ENCODE data around the gene PITX1. TPM values are rescaled to one million over a fixed set of nuclear protein-coding genes. Genes with fewer than 3 reads are reported as not detected.

PITX1 gene
- total and polyA plus RNA-seq, 2 of the 13 experiments (the other 11 are each of a cell fraction or from before 2014, with no cell fraction given), result 11.7 to 20.2 TPM

- peak; percentile 14; the same call in 1 of the 2 replicates for TF ChIP-seq MYC (CRISPR knock-in tag; IDR thresholded peaks at IDR 0.05; ENCODE audit: borderline replicate concordance)
- TF ChIP-seq ZMYM2 (CRISPR knock-in tag; IDR thresholded peaks at IDR 0.05), result 0 out of 2 replicates have a peak, but pooled peaks have one; percentile 12
- TF ChIP-seq ZNF609 (CRISPR knock-in tag; IDR thresholded peaks at IDR 0.05; ENCODE audit: borderline replicate concordance), result peak; percentile 51; the same call in 1 of the 2 replicates
- TF ChIP-seq ZNF512B (CRISPR knock-in tag; IDR thresholded peaks at IDR 0.05; ENCODE audit: borderline replicate concordance), result peak; percentile 82
- no peak for TF ChIP-seq SMAD9 (CRISPR knock-in tag; IDR thresholded peaks at IDR 0.05)
- no peak for TF ChIP-seq ZHX1 (CRISPR knock-in tag; IDR thresholded peaks at IDR 0.05; ENCODE audit: low read depth)
- TF ChIP-seq LCORL (IDR thresholded peaks at IDR 0.05), result no peak
- peak; percentile 66; the same call in 1 of the 2 replicates for TF ChIP-seq LCORL (CRISPR knock-in tag; IDR thresholded peaks at IDR 0.05)
- peak; percentile 37 for TF ChIP-seq HNRNPLL (IDR thresholded peaks at IDR 0.05; ENCODE audit: low read depth, low read length, poor library complexity, severe bottlenecking)
- TF ChIP-seq SATB2 (CRISPR knock-in tag; IDR thresholded peaks at IDR 0.05), result peak; percentile 77; the same call in 1 of the 2 replicates
- TF ChIP-seq ELF1 (CRISPR knock-in tag; IDR thresholded peaks at IDR 0.05), result peak; percentile 16; the same call in 1 of the 2 replicates
- TF ChIP-seq HOXD1 (CRISPR knock-in tag; IDR thresholded peaks at IDR 0.05), result peak; percentile 9; the same call in 1 of the 2 replicates
- TF ChIP-seq PHF8 (CRISPR knock-in tag; IDR thresholded peaks at IDR 0.05), result peak; percentile 77
- TF ChIP-seq RAD21 (CRISPR knock-in tag; IDR thresholded peaks at IDR 0.05), result peak; percentile 32; the same call in 1 of the 2 replicates
- TF ChIP-seq CHD4 (IDR thresholded peaks at IDR 0.05; ENCODE audit: borderline replicate concordance, low read length), result no peak
- peak; percentile 38; the same call in 1 of the 2 replicates for TF ChIP-seq ZFP91 (CRISPR knock-in tag; IDR thresholded peaks at IDR 0.05; ENCODE audit: borderline replicate concordance)
- TF ChIP-seq SIX4 (CRISPR knock-in tag; IDR thresholded peaks at IDR 0.05), result no peak
Observed at GRCh38 chr5:135034236-135034962, 371 bp upstream of the PITX1 start (continued).
